OCI-LY1 (cell line): ENCODE results near the gene TAS1R1.

ENCODE experiments used
- H2AFZ ChIP-seq: fragments of 200-600 bp; sonication (generic), shearing (Covaris generic); 2 replicates; pipeline ENCODE4 v1.6.0; 2014; ENCODE audit warnings: antibody characterized with exemption, mild to moderate bottlenecking, low read length
- H3F3A ChIP-seq: fragments of 200-600 bp; sonication (generic), shearing (Covaris generic); 2 replicates; pipeline ENCODE4 v1.6.0; 2014; ENCODE audit warnings: mild to moderate bottlenecking, antibody characterized with exemption, low read length, moderate library complexity; ENCODE audit not compliant: insufficient read depth
- H3K27ac ChIP-seq: fragments of 200-600 bp; sonication (generic); 2 replicates; pipeline ENCODE4 v1.5.1; 2014; ENCODE audit warnings: low read length, mixed run types, mild to moderate bottlenecking, low read depth; ENCODE audit not compliant: poor library complexity, severe bottlenecking
- H3K27me3 ChIP-seq: fragments of 200-600 bp; sonication (generic); 2 replicates; pipeline ENCODE4 v1.6.0; 2014; ENCODE audit warnings: antibody characterized with exemption, mild to moderate bottlenecking, low read length, moderate library complexity; ENCODE audit not compliant: insufficient read depth
- H3K36me3 ChIP-seq: fragments of 200-600 bp; sonication (generic); 2 replicates; pipeline ENCODE4 v1.6.1; 2014; ENCODE audit warnings: mild to moderate bottlenecking, antibody characterized with exemption, low read length, moderate library complexity, mixed read lengths; ENCODE audit not compliant: insufficient read depth
- H3K4me1 ChIP-seq: fragments of 200-600 bp; sonication (generic); 2 replicates; pipeline ENCODE4 v1.5.1; 2014; ENCODE audit warnings: mild to moderate bottlenecking, low read length, moderate library complexity; ENCODE audit not compliant: insufficient read depth, severe bottlenecking
- H3K4me2 ChIP-seq: fragments of 200-600 bp; sonication (generic), shearing (Covaris generic); 2 replicates; pipeline ENCODE4 v1.6.1; 2014; ENCODE audit warnings: low read length
- H3K4me3 ChIP-seq: fragments of 200-600 bp; sonication (generic); 2 replicates; pipeline ENCODE4 v1.5.1; 2014; ENCODE audit warnings: low read length, low read depth, mild to moderate bottlenecking, mixed read lengths; ENCODE audit not compliant: poor library complexity, severe bottlenecking
- H3K79me2 ChIP-seq: fragments of 200-600 bp; shearing (Covaris generic); 2 replicates; pipeline ENCODE4 v1.6.1; 2016; ENCODE audit warnings: mixed run types, low read length, mixed read lengths; ENCODE audit not compliant: insufficient read depth
- H3K9ac ChIP-seq: fragments of 200-600 bp; sonication (generic), shearing (Covaris generic); 2 replicates; pipeline ENCODE4 v1.6.1; 2014; ENCODE audit warnings: mild to moderate bottlenecking, low read length, mixed read lengths
- H3K9me2 ChIP-seq: fragments of 200-600 bp; sonication (generic), shearing (Covaris generic); 2 replicates; pipeline ENCODE4 v1.6.1; 2014; ENCODE audit warnings: low read depth, mild to moderate bottlenecking, low read length, mixed read lengths
- H3K9me3 ChIP-seq: fragments of 200-600 bp; shearing (Covaris generic); 2 replicates; pipeline ENCODE4 v1.6.1; 2014; ENCODE audit warnings: low read length, mixed read lengths
- H4K20me1 ChIP-seq: fragments of 200-600 bp; sonication (generic), shearing (Covaris generic); 2 replicates; pipeline ENCODE4 v1.6.0; 2016; ENCODE audit warnings: mild to moderate bottlenecking, low read length; ENCODE audit not compliant: insufficient read depth
- EZH2 ChIP-seq: fragments of 200-600 bp; sonication (generic), shearing (Covaris generic); IDR thresholded peaks from 2 replicates; pipeline ENCODE4 v1.8.0; 2017; ENCODE audit warnings: borderline replicate concordance, mixed run types, mild to moderate bottlenecking, antibody characterized with exemption, low read length, moderate library complexity, mixed read lengths
- TF ChIP-seq, protein P1 (sequence below): fragments of 200-600 bp; sonication (generic), shearing (Covaris generic); IDR thresholded peaks from 2 replicates; pipeline ENCODE4 v1.5.1; 2017; ENCODE audit warnings: mild to moderate bottlenecking, antibody characterized with exemption, low read length, moderate library complexity, mixed read lengths

TAS1R1 gene

DNA sequence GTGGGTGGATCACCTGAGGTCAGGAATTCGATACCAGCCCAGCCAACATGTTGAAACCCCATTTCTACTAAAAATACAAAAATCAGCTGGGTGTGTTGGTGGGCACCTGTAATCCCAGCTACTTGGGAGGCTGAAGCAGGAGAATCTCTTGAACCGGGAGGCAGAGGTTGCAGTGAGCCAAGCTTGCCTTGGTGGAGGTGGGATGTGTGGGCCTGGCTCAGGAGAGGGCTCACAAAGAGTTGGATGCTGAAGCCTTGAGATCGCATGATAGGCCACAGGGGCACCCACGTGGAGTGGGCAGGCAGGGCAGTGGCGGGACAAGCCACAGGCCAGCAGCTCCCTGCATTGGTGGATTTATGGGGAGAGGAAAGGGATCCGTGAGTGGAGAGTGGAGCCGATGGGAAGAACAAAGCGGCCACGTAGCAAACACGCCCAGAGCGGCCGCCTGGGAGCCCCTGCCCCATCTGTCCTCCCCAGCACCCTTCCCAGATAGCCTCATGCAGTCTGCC is 73.9 kb downstream of the TAS1R1 start:
- H2AFZ ChIP-seq = no peak overlapping the region
- no peak overlapping the region for H3K4me3 ChIP-seq
- TF ChIP-seq, protein P1, sequence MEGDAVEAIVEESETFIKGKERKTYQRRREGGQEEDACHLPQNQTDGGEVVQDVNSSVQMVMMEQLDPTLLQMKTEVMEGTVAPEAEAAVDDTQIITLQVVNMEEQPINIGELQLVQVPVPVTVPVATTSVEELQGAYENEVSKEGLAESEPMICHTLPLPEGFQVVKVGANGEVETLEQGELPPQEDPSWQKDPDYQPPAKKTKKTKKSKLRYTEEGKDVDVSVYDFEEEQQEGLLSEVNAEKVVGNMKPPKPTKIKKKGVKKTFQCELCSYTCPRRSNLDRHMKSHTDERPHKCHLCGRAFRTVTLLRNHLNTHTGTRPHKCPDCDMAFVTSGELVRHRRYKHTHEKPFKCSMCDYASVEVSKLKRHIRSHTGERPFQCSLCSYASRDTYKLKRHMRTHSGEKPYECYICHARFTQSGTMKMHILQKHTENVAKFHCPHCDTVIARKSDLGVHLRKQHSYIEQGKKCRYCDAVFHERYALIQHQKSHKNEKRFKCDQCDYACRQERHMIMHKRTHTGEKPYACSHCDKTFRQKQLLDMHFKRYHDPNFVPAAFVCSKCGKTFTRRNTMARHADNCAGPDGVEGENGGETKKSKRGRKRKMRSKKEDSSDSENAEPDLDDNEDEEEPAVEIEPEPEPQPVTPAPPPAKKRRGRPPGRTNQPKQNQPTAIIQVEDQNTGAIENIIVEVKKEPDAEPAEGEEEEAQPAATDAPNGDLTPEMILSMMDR = no peak
- TF ChIP-seq EZH2 = no peak
- H3K27me3 ChIP-seq = no peaks in the 10 kb centered on the region
- no peaks in the 10 kb centered on the region for H3K79me2 ChIP-seq
- H3K9ac ChIP-seq = no peak overlapping the region
- peaks cover 4% of the 10 kb centered on the region; the same call in 1 of the 2 replicates for H3F3A ChIP-seq
- H4K20me1 ChIP-seq = no peaks in the 10 kb centered on the region
- no peaks in the 10 kb centered on the region for H3K9me2 ChIP-seq
- H3K27ac ChIP-seq = no peak overlapping the region
- peaks cover 60% of the 10 kb centered on the region for H3K36me3 ChIP-seq
- H3K4me2 ChIP-seq = no peak overlapping the region
- no peaks in the 10 kb centered on the region for H3K9me3 ChIP-seq
- H3K4me1 ChIP-seq = peaks cover 32% of the 10 kb centered on the region
